Measurements from ENCODE around the gene RAB25.

The RAB25 gene

DNA sequence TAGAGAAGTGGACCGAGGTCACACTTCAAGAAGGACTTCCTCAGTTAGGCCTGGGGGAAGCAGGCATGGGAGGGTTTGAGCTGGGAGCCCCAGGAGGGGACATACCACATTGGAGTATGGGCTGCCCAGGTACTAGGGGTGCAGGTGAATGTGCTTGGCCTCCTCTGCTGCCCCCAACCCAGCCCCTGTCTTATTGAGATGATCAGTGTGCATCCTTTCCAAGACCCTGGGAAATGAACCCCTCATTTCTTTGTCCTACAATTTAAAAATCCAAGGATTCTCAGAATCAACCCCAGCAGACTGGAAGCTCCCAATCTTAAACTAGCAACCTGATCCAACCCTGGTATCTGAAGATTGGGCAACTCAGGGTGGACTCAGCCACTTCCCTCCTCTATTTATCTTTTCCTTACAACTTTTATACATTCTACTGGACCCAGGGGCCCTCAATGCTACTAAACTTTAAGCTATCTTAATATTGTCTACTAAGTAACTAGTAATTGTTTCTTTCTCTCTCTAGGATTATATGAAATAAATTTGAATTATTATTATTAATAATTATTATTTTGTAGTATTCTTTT is 12.2 kb downstream of the RAB25 start:
- Histone ChIP-seq H3K4me3 (ENCODE audit: severe bottlenecking) (no peak overlapping the region), H3K4me1 (ENCODE audit: insufficient read depth, poor library complexity, severe bottlenecking) (no peaks in the 10 kb centered on the region), H3K27ac (ENCODE audit: poor library complexity, severe bottlenecking) (no peak overlapping the region), H3K27me3 (ENCODE audit: insufficient read depth, poor library complexity, severe bottlenecking) (no peaks in the 10 kb centered on the region), H3K9me3 (ENCODE audit: severe bottlenecking) (no peaks in the 10 kb centered on the region), H3K36me3 (ENCODE audit: low read depth) (peaks cover 26% of the 10 kb centered on the region)
- DNase-seq (ENCODE audit: low spot score) (no peak), ATAC-seq (ENCODE audit: low read depth) (no peak)
- TF ChIP-seq CTCF (IDR thresholded peaks at IDR 0.05; ENCODE audit: poor library complexity, severe bottlenecking) = no peak

DNA sequence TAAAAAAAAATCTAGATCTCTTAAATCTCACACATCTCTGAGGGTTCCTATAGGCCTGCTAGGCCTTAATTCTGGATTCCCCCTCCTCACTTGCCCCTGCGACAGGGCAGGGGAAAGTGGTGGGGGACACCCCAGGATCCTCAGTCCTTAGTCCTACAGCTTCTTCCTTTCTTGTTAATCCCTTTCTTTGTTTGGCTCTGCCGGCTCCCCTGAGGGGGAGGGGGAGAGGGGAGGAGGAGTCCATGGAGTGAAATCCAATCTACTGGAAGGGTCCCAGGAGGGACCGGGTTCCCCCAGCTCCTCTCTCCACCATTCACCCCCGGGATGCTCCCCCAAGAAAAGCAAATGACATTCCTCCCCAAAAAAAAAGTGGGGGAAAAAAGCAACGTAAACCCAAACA is 12.8 kb downstream of the RAB25 start:
- Histone ChIP-seq H3K4me1 (ENCODE audit: insufficient read depth, poor library complexity, severe bottlenecking) (no peaks in the 10 kb centered on the region), H3K36me3 (ENCODE audit: low read depth) (peaks cover 22% of the 10 kb centered on the region), H3K9me3 (ENCODE audit: severe bottlenecking) (no peaks in the 10 kb centered on the region), H3K27me3 (ENCODE audit: insufficient read depth, poor library complexity, severe bottlenecking) (no peaks in the 10 kb centered on the region), H3K27ac (ENCODE audit: poor library complexity, severe bottlenecking) (no peak overlapping the region), H3K4me3 (ENCODE audit: severe bottlenecking) (no peak overlapping the region)
- TF ChIP-seq CTCF (IDR thresholded peaks at IDR 0.05; ENCODE audit: poor library complexity, severe bottlenecking) = no peak
- DNase-seq (ENCODE audit: low spot score) (no peak), ATAC-seq (ENCODE audit: low read depth) (no peak)

GRCh38 chr1:156074661-156075060 is 13.7 kb downstream of the RAB25 start:
- TF ChIP-seq CTCF (IDR thresholded peaks at IDR 0.05; ENCODE audit: poor library complexity, severe bottlenecking) = no peak
- H3K36me3 ChIP-seq (ENCODE audit: low read depth) = peaks cover 13% of the 10 kb centered on the region

DNA sequence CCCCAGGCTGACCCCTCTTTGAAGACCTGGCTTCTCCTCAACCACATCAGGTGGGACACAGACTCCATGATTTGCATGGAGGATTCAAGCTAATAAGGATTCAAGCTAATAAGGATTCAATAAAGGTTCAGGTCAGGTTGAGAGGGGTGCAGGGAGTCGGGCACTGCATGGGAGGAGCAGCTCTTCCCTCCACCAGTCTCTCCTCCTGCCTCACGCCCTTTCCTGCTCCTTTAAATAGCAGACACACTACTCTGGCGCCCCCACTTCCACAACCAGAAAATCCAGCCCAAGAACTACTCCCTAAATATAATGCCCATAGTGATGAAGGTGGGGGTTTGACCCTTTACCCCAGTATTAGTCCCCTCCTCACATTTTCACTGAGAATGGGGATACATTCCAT is 14.2 kb downstream of the RAB25 start:
- no peak overlapping the region for H3K27ac ChIP-seq (ENCODE audit: poor library complexity, severe bottlenecking)
- no peak for DNase-seq (ENCODE audit: low spot score)
- no peaks in the 10 kb centered on the region for H3K9me3 ChIP-seq (ENCODE audit: severe bottlenecking)
- ATAC-seq (ENCODE audit: low read depth) = no peak; the same call in 2 of the 3 replicates
- H3K27me3 ChIP-seq (ENCODE audit: insufficient read depth, poor library complexity, severe bottlenecking) = no peaks in the 10 kb centered on the region
- no peak overlapping the region for H3K4me3 ChIP-seq (ENCODE audit: severe bottlenecking)
- no peak for TF ChIP-seq CTCF (IDR thresholded peaks at IDR 0.05; ENCODE audit: poor library complexity, severe bottlenecking)
- peaks cover 8% of the 10 kb centered on the region for H3K36me3 ChIP-seq (ENCODE audit: low read depth)
- H3K4me1 ChIP-seq (ENCODE audit: insufficient read depth, poor library complexity, severe bottlenecking) = no peaks in the 10 kb centered on the region

More at GRCh38 chr1:156074661-156075060, 13.7 kb downstream of the RAB25 start:
- H3K27ac ChIP-seq (ENCODE audit: poor library complexity, severe bottlenecking) = no peak overlapping the region
- no peaks in the 10 kb centered on the region for H3K27me3 ChIP-seq (ENCODE audit: insufficient read depth, poor library complexity, severe bottlenecking)
- no peak overlapping the region for H3K4me3 ChIP-seq (ENCODE audit: severe bottlenecking)
- H3K9me3 ChIP-seq (ENCODE audit: severe bottlenecking) = no peaks in the 10 kb centered on the region
- H3K4me1 ChIP-seq (ENCODE audit: insufficient read depth, poor library complexity, severe bottlenecking) = no peaks in the 10 kb centered on the region
- DNase-seq (ENCODE audit: low spot score) = no peak
- no peak for ATAC-seq (ENCODE audit: low read depth)

DNA sequence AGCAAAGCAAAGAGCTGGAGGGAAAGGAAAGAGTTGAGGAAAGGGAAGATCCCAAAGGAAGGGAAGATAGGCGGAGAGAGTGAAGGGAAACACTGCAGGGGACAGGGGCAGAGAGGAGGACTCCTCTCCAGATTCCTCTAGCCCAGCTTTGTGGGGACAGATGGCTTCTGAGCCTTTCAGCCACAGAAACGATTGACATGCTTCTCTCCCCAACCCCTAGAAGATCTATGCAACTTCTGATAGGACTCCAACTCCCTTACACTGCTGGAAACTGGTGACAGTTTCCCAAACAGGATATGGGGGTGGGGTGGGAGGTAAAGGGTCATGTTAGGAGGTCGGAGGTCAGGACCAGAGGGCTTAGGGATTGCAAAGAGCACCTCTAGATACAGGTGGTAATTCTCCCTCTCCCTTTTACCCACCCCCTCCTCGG is 14.8 kb downstream of the RAB25 start:
- Histone ChIP-seq H3K36me3 (ENCODE audit: low read depth) (peaks cover 4% of the 10 kb centered on the region; the same call in 1 of the 2 replicates), H3K27me3 (ENCODE audit: insufficient read depth, poor library complexity, severe bottlenecking) (no peaks in the 10 kb centered on the region), H3K4me1 (ENCODE audit: insufficient read depth, poor library complexity, severe bottlenecking) (no peaks in the 10 kb centered on the region), H3K4me3 (ENCODE audit: severe bottlenecking) (no peak overlapping the region), H3K9me3 (ENCODE audit: severe bottlenecking) (no peaks in the 10 kb centered on the region), H3K27ac (ENCODE audit: poor library complexity, severe bottlenecking) (no peak overlapping the region)
- no peak for DNase-seq (ENCODE audit: low spot score)
- no peak for ATAC-seq (ENCODE audit: low read depth)
- TF ChIP-seq CTCF (IDR thresholded peaks at IDR 0.05; ENCODE audit: poor library complexity, severe bottlenecking) = no peak

Data from RWPE2 (cell line).